IPS-18c (cell line): Measurements from ENCODE around the gene PAX4.

Experiments used
- H3K4me3 ChIP-seq: 2 replicates; pipeline ENCODE4 v1.7.0; 2013; ENCODE audit warnings: low read depth, mild to moderate bottlenecking, low read length, moderate library complexity; ENCODE audit not compliant: insufficient read depth
- H3K9me3 ChIP-seq: one replicate; pipeline ENCODE4 v1.6.1; 2013; ENCODE audit warnings: mild to moderate bottlenecking, low read length, moderate library complexity; ENCODE audit not compliant: control insufficient read depth, insufficient read depth

PAX4 gene, protein sequence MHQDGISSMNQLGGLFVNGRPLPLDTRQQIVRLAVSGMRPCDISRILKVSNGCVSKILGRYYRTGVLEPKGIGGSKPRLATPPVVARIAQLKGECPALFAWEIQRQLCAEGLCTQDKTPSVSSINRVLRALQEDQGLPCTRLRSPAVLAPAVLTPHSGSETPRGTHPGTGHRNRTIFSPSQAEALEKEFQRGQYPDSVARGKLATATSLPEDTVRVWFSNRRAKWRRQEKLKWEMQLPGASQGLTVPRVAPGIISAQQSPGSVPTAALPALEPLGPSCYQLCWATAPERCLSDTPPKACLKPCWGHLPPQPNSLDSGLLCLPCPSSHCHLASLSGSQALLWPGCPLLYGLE

DNA sequence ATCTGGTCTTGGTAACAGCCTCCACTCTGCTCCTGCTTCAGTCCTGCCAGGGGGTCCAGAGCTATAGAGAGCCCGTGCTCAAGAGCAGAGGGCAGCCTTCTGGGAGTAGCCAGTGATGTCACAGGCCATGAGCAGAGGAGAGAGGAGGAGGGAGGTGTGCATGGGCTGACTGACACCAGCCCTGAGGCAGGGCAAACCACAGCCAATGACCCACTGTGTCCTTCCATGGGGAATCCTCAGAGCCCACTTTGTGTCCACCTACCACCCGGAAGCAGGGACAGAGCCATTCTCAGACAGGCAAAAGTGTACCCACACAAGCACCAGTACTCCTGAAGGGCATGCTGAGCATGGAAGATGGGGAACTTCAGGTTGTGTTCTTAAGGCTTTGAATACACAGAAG is at the start of gene PAX4:
Gene PAX4, minus strand, starts transcription at position 101 of the 400 bp plus-strand sequence. CDS start 2,214 bp downstream, outside the sequence.
- Histone ChIP-seq H3K9me3 (no peaks in the 10 kb centered on the region), H3K4me3 (no peak within 1 kb of the TSS)

DNA sequence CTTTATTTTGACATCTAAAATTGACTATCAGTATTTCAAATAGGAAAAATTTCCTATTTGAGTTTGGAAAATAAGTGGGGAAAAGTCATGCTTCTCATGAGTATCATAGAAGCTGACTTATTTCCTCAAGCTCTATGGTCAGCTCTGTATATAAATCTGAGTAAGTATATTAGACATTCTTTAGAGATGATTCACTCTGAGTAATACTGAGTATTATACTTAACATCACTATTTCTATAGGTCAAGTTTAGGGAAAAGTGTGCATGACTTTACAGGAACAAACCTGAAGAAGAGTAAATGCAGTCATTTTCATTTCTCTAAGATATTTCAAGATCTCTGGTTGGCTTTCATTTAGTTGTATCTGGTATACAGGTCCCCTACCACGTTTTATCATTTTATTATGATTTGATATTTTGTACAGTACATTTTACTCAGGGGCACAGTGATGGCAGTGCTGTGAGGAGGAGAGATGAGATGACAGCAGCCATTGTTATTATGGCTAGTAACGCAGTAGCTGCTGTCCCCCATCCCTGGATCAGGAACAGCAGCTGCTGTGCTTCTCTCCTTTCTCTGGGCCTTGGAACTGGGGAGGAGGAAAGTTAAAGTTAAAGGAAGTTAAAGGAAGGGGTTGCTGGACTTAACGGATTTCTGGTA is 49.2 kb upstream of the PAX4 start:
- Histone ChIP-seq H3K4me3 (no peak overlapping the region), H3K9me3 (no peaks in the 10 kb centered on the region)

DNA sequence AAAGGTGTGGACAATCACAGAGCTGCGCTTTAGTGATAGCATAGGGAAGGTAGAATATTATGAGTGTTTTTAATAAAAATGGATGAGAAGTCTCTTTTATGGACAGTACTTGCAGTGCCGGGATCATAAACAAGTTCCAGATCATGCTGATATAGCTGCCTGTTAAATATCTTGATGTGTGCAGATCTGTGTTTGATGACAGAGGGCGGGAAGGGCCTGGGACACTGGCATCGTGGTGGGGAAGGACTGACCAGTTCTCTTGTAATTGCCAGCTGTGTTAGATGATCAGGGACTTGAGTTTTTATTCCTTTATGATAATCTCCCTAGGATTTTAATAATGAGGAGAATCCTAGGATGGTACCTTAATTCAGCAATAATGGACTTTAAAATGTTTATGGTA is 48.7 kb upstream of the PAX4 start:
- no peak overlapping the region for H3K4me3 ChIP-seq
- no peaks in the 10 kb centered on the region for H3K9me3 ChIP-seq

DNA sequence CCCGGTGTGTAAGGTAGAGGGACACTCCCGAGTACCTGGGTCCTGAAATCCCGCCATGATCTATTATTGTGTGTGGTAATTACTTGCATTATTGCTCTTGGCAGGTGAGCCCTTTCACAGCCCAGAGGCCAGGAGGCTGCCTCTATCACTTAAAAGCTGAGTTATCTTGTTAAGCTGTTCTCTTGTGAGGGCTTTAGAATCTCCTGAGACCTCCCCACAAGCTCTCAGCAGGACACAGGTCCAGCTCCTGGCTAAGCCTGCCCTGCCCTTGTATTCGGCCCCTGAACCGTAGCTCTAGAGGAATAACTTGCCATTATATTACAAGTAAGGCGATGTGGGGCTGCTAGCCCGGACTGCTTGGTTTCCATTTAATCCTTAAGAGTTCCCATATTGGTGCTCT is 48.0 kb upstream of the PAX4 start:
- no peak overlapping the region for H3K4me3 ChIP-seq
- no peaks in the 10 kb centered on the region for H3K9me3 ChIP-seq

DNA sequence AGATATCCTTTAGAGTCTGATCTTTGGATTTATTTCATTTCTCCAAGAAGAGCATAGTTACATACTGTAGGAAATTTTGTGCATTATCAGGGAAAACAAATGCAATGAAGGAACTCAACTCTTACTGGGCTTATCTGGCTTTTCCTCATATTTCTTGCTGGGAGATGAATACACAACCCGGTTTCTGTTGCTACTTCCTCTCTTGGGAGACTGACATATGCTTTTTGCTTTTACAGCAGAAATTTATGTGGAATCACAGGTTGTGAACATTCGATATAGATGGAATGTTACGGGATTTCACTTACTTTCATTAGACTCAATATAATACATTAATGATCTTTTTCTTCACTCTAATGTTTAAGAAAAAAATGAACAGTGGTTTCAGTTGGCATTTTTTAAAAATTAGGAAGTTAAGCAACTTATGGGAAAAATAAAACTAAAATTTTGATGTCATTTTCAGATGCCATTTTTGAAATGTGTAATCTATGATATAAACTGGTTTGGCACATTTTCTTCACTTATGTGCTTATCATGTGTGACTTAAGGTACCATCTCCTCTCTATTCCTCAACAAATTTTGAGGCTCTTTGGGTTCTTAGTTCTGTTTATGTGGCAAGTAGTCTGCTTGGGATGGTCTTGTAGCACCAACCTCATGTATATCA is 41.2 kb upstream of the PAX4 start:
- no peak overlapping the region for H3K4me3 ChIP-seq
- no peaks in the 10 kb centered on the region for H3K9me3 ChIP-seq

DNA sequence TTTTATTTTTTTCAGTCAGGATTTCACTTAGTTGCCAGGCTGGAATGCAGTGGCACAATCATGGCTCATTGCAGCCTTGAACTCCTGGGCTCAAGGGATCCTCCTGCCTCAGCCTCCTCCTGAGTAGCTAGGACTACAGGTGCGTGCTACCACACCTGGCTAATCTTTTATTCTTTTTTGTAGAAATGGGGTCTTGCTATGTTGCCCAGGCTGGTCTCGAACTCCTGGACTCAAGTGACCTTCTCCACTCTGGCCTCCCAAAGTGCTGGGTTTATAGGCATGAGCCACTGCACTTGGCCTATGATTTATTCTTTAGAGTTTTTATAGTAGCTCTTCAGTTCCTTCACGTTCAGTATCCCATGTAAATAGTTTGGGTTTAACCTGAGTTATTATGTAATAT is 39.6 kb upstream of the PAX4 start:
- no peak overlapping the region for H3K4me3 ChIP-seq
- no peaks in the 10 kb centered on the region for H3K9me3 ChIP-seq

DNA sequence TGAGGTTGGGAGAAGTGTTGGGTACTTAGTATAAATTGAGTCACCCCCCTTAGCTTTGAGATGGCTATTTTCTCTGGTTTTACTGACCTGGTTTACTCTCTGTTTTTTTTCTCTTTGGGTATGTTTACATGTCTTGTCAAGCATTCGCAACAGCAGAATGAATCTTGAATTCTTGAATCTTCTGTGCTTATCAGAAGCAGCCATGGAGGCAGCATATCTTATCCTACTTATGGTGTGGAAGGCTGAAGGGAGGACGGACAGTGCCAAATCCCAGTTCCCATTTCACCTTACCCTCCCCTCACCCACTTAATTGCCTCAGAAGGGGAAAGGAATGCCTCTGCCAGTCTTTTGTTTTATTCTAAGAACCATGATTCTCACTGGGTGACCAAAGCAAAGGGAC is 37.8 kb upstream of the PAX4 start:
- H3K4me3 ChIP-seq = no peak overlapping the region
- no peaks in the 10 kb centered on the region for H3K9me3 ChIP-seq

DNA sequence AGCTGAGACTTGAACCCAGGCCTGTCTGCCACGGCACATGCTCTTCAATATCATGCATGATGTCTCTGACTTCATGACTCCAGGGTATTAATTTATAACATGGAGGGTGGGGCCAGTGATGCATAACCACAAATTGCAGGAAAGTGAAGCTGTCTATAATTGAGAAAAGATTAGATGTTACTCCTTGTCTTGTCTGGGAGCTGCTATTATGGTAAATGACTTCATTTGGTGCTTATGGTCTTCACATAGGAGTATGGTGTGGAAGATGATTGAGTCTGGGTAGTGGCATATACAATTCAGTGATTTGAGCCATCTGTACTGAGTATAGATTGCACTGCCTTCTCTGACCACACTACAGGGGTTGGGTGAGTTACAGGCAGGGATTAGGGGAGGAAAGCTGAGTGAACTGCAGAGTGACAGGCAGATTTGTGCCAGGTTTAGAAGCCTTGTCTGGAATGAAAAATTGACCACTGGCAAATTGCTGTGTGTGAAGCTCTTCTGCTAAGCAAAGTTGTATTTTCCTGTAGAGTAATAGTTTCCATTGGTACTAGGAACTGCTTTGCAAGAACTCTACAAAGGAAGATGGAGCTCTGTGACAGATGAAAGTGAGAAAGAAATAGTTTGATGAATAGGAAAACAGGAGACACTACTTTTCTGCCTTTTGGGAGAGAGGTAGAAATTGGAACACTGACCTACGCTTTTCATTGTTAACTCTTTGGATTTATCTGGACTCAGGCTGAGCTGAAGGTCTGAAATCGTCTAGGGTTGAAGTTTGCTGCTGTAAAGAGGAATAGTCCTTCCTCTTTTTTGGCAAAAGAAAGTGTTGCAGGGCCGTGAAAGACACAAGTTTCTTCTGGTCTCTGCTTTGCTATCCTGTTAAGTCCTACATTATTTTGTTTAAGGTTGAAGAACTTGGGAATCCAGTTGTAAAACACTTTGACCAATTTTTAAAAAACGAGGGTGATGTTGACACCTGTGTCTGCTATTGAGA is 36.8 kb upstream of the PAX4 start:
- Histone ChIP-seq H3K9me3 (no peaks in the 10 kb centered on the region), H3K4me3 (no peak overlapping the region)

DNA sequence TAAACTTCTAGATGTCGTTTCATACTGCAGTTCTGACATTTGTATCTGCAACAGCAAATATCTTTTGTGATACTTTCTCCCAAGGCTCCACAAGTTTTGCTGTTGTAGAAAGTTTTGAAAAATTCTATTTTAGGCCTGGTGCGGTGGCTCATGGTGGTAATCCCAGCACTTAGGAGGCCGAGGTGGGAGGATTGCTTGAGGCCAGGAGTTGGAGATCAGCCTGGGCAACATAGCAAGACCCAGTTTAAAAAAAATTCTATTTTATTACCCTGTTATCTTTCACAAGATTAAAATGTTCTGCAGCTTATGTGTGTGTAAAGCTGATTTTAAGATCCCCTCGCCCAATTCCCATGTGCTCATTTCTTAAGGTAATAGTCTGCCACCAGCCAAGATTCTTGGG is 35.5 kb upstream of the PAX4 start:
- no peak overlapping the region for H3K4me3 ChIP-seq

DNA sequence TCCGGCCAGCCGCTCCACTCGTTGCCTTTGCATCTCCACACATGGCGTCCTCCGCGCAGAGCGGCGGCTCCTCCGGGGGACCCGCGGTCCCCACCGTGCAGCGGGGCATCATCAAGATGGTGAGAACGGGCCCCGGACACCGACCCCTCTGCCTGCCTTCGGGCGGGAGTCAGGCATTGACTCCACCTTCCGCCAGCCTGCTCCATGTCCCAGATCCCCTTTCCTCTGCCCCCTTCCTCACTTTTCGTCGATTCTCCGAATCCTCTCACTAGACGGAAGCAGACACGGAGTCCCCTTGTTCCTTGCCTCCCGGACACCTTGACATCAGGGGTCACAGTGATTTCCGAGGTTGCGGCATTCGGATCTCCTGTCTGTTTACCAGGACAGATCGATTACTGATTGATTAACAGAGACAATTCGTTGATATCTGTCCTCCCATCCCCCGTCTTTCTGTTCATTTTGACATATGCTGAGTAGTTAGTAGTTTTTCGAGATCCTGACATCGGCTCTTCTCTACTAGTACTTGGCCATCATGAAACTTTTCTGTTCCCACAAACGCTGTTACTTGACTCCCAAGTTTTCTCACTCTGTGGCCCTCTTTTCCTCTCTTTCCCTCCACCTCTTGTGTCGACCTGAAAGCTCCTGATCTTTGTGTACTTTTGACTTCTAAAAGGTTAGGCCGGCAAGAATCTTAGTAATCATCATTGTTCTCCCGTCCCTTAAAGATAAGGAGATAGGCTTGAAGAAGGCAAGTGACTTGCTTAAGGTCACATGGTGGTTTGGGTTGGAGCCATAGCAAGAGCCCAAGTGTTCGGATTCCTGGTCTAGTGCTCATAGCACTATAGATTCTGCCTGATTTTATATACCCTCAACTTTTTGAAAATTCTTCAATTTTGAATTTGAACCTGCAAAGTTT is 34.6 kb upstream of the PAX4 start:
- Histone ChIP-seq H3K4me3 (peak overlapping the region; percentile 98), H3K9me3 (no peaks in the 10 kb centered on the region)

More for the DNA sequence above, 35.5 kb upstream of the PAX4 start:
- H3K9me3 ChIP-seq = no peaks in the 10 kb centered on the region

DNA sequence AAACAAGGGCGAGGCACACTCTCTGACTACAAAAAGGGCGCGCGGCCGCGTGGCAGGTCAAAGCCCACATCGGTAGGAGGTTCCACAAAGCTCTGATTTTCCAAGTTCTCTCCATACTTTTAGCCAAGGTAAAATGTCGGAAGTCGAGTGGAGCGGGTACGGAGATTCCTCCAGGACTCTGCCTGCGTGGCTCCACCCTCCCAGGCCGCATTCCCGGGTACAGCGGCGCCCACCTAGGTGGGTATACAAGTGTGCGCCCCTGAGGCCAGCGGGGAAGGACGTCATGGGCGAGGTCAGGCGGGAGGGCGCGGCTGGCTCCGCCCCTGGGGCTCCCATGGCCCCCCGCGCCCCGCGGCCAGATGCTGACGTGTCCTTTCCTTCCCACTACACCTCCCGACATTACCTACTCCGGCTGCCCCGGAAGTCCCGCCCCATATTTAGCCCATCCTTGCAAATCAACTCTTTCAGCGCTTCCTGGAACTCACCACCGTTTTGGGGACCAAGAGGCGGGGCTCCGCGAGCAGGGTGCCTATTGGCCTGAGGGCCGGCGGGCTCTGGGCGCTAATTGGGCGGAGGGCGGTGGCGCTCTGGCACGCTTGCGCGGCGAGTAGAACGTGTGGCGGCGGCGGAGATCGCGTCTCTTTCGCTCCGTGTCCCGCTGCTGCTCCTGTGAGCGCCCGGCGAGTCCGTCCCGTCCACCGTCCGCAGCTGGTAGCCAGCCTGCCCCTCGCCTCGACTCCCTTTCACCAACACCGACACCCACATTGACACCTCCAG is 33.8 kb upstream of the PAX4 start, which contains the start of gene SND1:
Gene SND1, plus strand, starts transcription at position 639 of the 777 bp plus-strand sequence. CDS start 180 bp downstream, outside the sequence.
- no peaks in the 10 kb centered on the region for H3K9me3 ChIP-seq
- H3K4me3 ChIP-seq = peak within 1 kb of the TSS; percentile 98

DNA sequence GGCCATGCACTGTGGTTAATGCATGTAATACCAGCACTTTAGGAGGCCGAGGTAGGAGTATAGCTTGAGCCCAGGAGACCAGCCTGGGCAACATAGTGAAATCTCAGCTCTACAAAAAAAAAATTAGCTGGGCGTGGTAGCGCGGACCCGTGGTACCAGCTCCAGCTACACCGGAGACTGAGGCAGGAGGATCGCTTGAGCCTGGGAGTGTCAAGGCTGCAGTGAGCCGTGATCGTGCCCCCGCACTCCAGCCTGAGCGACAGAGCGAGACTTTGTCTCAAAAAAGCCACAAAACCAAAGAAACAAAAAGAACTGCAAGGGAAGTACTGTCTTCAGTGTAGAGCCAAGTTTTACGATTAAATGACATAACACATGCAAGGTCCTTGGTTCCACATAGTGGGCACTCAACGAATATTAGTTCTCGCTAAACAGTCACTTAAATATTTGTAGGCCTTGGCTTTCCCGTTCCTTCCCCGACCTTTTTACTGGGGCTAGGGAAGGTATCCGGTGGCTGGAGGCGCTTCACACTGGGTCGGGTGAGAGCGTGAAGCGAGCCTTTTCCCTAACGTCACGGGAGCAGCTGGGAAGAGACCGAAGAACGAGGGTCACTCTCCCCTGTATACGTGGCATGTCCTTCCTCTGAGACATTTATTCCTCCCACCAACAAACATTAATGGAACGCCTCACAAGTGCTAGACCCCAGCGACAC is 33.1 kb upstream of the PAX4 start:
- no peaks in the 10 kb centered on the region for H3K9me3 ChIP-seq
- peak overlapping the region; percentile 79 for H3K4me3 ChIP-seq

DNA sequence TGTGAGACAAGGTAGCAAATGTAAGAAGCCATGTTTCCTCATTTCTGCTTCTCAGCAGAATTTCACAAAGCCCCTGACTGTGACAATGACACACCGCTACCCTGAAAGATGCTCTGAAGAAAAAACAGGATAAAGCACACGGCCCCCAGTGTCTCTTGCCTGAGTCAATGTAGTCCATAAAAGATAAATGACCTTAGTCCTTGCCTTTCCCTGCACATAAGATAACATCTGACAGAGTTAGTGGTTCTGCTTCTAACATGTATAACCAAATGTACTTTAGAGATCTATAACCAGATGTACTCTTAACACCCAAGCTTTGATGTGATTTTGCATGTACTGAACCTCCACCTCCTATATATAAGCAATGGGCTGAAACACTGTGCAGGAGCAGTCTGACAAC is 31.0 kb upstream of the PAX4 start:
- H3K9me3 ChIP-seq = no peaks in the 10 kb centered on the region
- H3K4me3 ChIP-seq = no peak overlapping the region

DNA sequence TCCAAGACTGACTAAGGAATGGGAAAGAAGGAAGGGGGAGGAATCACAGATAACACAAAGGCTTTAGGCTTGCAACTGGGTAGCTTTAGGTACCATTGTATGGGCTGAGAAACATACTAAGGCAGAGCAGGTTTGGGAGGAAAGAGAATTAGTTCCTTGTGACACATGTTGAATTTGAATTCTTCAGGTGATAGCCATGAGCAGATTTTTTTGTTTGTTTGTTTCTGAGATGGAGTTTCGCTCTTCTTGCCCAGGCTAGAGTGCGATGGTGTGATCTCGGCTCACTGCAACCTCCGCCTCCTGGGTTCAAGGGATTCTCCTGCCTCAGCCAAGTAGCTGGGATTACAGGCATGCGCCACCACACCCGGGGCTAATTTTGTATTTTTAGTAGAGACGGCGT is 29.7 kb upstream of the PAX4 start:
- no peak overlapping the region for H3K4me3 ChIP-seq

DNA sequence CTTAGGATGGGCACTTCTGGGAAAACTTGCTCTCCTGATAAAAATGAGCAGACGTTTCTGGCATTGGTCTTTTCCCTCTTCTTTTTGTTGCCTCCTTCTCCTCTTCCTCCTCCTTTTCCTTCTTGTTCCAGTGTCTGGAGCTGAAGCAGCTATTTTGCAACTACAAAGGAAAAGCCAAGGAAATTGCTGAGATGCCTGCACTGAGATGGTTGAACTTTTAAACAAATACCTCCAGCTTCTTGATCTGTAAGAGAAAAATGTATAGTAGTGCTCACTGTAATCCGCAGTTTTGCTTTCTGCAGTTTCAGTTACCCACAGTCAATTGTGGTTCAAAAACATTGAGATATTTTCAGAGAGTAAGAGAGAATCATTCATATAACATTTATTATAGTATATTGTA is 26.5 kb upstream of the PAX4 start:
- Histone ChIP-seq H3K9me3 (no peaks in the 10 kb centered on the region), H3K4me3 (no peak overlapping the region)

More for the DNA sequence above, 29.7 kb upstream of the PAX4 start:
- H3K9me3 ChIP-seq = no peaks in the 10 kb centered on the region
